Left ventricle myocardium superior (tissue), 1 donor: Measurements from ENCODE around the gene ACO1. TPM values are rescaled to one million over a fixed set of nuclear protein-coding genes. Genes with fewer than 3 reads are reported as not detected.
"Not testable (repeated sequence)": the region's sequence is repeated elsewhere in the genome, so short reads cannot be mapped to it uniquely, and the experiment has no call there.

Source experiments
- ATAC-seq: fragments of 200-7000 bp; cut with Tn5 transposase; one replicate; pipeline ENCODE4 v1.9.1; 2020; ENCODE audit warnings: mild to moderate bottlenecking, moderate library complexity
- DNase-seq: peaks from one replicate; pipeline ENCODE4 v3.0.0-alpha.2; 2020
- intact Hi-C: fragments of 100-400 bp; cut with micrococcal nuclease; formaldehyde crosslinking; loops from one replicate; pipeline ENCODE4 v1.11.0; 2022
- long read RNA-seq: library from polyadenylated mRNA; unstranded; transcript quantifications from one replicate; pipeline ENCODE4 v2.0.0, GENCODE V29; 2021
- total RNA-seq: library from RNA; stranded (reverse); fragmentation: NEBNext Ultra II Directional; extraction: Animal tissue kit (Norgen Biotek cat#: 25700); gene quantifications from one replicate; pipeline ENCODE4 v1.2.1, GENCODE V29; 2021
- donor health status: DM: no; HTN: yes; CAD: no; lungs with severe emphysema.

Gene ACO1
- total RNA-seq, result 62.1 TPM
- long read RNA-seq, full-length matches to known transcripts, result 165 of 192 reads
- long read RNA-seq, partial matches to known transcripts, result 21 of 192 reads
- long read RNA-seq, other reads (novel, unspliced or antisense), result 6 of 192 reads

DNA sequence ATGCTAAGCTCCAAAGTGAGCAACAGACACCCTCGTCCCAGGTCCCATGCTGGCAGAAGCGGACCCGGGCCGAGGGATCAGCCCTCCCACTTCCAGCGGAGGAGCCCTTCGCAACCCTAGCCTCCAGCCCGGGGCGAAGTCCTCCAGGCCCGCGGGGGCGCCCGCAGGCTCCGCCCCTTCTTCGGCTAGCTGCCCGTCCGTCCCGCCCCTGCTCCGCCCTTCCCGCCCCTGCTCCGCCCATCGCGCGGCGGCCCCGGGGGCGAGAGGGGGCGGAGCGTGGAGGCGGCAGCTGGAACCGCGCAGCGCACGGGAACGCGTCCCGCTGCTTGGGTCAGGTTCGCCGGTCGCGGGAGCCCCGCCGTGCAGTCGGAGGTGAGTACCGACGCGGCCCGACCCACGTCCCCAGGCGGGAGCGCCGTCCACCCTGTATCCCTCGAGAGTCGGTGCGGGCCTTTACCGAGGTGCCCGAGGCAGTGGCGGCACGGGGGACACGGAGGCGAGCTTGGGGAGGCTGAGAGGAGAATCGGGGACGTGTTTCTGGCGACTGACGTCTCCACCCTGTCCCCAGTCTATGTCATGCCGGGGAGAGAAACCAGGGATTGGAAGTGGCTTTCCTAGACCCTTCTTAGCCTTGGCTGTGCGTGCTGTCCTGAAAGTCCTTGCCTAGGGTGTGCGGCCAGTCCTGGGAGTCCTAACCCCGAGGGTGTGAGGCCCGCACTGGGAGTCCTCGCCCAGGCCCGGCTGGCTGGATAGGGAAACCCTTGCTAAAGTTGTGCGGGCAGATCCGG, at the start of gene ACO1:
Gene ACO1, plus strand, starts transcription at position 280 of the 788 bp plus-strand sequence. CDS start 20,864 bp downstream, outside the sequence.
- peak; percentile 99 for ATAC-seq
- intact Hi-C loops, result loop anchor here (5.0 kb wide), 1 partner anchor 53 kb away; no protein-coding TSS in a partner anchor
- DNase-seq, result peak; percentile 96

DNA sequence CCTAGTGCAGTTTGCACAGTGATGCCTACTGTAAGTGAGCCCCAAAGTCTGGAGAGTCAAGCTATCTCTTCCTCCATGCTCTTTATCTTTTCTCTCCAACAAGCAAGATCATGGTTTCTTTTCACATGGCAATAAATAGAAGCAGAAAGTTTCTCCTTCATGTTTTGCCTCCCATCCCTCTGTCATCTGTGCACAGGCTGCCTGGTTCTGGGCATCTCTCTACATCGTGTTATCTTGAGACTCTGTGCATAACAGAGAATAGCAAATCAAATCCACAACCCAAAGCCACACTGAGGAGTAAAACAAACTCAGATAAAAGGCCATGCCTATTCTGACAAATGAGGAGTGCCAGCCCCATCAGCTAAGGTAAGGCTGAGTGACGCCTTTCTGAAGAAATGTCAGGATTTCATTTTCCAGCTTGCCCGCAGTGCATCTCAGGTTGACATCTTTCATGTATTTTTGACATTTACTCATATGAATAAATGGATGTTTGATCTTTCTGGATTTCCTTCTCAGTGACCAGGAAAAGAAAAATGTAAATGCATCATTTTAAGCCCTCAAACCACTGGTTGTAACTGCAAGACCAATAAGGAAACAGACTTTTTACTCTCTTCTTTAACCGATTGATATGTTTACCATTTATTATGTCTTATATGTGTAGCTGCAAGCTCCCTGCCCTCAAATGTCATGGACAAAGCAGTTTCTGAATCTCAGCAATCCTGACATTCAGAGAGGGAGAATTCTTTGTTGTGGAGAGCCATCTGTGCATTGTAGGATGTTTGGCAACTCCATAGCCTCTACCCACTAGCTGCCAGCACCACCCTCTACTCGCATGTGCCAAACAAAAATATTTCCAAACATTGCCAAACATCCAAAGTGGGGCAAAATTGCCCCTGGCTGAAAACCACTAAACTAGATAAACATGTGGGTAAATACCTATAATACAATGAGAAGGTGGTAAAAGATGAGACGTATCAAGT, 49.2 kb upstream of the ACO1 start:
- DNase-seq (no peak), ATAC-seq (no peak)
- intact Hi-C loops, result no loop called here

DNA sequence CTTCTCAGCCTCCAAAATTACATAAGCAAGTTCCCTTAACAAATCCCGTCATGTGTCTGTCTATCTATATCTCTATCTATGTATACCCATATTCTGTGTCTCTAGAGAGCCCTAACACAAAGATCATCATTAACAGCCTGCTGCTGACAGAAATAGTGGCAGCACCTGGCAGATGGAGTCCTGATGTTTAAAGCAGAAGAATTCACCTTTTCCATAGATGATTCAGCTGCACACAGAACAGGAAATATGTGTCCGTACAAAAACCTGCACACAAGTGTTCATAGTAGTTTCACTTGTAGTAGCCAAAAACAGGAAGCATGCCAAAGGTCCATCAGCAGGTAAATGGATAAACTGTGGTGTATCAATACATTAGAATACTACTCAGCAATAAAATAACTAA, 45.0 kb upstream of the ACO1 start:
- DNase-seq (no peak), ATAC-seq (no peak)
- intact Hi-C loops, result no loop called here

DNA sequence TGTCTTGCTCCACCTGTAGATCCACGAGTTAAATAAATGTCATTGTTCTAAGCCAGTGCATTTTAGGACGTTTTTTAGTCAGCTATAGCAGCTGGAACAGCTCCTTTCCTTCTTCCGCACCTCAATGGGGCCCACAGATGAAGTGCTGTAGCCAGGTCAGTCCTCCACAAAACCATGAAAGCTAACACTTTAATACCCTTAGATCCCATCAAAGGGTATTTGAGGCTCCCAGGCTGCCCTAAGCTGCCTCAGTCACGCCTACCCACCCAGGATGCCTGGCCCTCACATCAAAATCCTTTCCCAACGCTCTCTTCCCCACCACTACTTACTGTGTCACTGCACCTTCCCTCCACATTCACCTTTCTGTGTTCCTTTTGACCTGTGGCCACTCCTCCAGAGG, 44.1 kb upstream of the ACO1 start:
- DNase-seq (no peak), ATAC-seq (no peak)
- intact Hi-C loops, result no loop called here

DNA sequence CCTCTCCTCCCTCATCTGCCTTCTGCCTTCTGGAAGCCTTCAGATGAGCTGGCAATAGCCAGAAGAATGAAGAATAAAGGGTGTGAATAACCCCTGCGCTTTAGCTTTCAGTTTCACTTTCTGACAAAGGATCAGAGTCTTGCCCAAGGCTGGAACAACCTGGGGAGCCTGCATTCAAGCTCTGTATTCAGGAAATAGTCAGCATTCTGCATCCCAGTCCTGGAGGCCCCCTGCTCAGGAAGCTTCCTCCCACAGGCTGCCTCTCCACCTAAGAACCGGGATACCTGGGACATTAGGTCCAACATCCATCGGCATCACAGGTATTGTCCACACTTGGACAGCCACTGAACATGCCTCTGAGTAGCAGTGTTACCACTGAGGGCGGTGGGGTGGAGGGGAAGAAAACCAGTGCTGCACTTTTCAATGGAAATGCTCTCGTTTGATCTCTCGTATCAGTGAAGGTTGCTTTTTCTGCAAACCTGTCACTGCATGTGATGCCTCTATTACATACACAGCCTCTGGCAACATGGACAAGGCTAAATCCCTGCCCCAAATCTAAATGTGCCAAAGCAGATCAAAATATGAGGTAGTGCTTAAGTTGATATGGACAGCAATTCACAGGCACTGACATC, 39.8 kb upstream of the ACO1 start:
- ATAC-seq (no peak), DNase-seq (no peak)
- intact Hi-C loops, result no loop called here

DNA sequence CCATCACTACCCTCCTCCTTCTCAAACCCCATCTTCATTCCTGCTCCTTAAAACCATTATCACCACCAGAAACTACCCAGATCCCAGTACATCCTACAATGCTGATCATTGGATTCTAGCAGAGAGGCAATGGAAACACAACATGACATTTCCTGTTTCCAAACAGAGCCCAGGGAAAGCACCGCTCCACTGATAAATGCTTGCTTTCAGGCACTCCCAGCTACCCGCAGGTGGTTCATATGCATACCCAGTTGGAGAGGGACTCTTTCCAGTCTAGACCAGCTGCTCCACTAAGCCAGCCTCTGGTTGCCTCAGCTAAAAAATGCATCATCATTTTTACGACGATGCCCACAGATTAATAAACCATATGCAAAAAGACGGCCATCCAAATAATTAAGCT, 39.2 kb upstream of the ACO1 start:
- intact Hi-C loops, result no loop called here
- ATAC-seq (no peak), DNase-seq (no peak)

DNA sequence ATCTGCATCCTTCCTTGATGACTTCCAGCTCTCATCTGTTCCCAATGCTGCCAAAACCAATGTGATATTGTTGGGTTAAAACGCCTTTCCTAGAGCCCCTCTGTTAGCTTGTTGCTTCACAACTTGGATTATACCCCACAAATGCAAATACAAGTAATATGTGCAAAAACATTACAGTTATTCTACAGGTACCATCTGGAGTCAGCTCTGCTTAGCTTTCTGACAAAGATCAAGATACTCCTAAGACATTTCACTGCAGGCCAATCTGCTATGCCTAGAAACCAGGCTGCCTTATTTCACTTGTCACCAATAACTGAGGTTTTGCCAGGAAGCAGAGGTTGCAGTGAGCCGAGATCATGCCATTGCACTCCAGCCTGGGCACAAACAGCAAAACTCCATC, 36.9 kb upstream of the ACO1 start:
- intact Hi-C loops, result no loop called here
- ATAC-seq (no peak), DNase-seq (no peak)

DNA sequence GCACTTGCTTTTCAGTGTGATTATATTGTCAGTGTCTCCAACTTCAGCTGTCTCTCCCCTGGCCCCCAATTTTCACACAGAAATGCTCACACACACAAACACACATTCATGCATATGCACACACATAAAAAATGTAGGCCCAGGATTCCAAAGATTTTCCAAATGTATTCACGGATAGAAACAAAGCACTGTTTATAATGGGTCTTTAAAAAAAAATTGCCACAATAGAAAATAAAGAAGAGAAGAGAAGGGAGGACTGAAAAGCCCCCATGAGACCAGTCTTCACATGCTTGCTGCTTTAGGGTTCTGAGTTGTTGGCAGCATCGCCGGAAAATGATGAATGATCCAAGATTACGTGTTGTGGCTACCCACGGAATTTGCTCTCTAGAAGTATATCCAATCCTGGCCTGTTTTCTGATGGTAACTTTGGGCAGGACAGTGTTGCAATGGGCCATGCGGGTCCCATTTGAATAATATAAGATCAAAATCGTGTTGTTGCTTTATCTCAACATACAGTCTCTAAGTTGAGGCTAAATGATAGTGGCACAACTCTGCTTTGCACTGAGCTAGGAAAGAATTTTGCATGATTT, 36.2 kb upstream of the ACO1 start:
- ATAC-seq, result no peak
- intact Hi-C loops, result no loop called here

DNA sequence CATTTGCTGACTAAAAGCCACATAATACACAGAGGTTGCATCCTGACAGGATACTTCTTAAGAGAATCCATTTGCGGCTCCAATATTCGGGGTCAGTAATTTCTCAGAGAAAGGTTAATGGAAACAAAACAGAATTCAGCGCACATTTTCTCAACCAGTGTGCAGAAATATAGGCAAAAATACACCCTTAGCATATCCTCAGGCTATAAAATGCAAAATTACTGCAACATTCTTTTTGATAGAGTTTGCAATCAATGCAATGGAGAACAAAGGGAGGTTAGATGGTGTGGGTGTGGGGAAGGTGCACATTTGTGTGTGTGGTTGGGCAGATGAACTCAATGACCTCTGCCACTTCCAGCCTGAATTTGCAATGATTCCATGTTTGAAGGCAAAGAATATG, 35.4 kb upstream of the ACO1 start:
- no peak for ATAC-seq
- DNase-seq, result no peak
- intact Hi-C loops, result no loop called here

More for the DNA sequence above, 36.2 kb upstream of the ACO1 start:
- no peak for DNase-seq

DNA sequence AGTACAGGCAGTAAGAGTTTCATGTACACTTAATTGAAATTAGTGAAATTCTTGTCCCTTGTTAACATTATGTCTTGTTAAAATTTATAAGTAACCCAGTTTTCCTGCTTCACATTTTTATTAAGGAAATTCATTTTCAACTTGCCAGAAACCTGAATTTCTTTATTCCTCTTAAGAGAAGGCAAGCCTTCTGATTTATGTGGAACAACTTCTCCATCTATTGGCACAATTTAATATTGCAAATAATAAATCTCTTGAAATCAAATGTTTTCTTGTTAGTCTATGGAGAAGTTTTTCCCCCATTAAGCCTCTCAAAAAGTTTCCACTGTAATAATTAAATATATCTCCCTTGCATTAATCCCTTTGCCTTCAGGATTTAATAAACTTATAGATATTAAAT, 33.8 kb upstream of the ACO1 start:
- ATAC-seq (no peak), DNase-seq (no peak)
- intact Hi-C loops, result no loop called here

DNA sequence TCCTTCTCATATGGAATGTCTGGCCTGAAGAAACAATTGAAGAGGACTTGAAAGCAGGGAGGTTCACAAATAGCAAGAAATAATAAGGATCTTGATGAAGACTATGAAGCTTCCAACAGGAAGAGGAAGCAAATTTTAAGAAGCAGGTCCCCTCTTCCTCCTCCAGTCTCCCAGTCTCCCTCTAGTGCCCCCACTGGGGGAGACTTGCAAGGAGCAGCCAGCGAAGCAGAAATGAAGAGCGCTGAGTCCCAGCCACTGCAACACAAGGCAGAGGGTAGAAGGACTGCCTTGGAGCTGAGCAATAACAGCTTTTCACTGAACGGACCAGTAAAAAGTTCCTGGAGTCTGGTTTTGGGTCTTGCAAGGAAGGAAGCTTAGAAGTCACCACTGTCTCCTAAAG, 32.6 kb upstream of the ACO1 start:
- no peak for ATAC-seq
- intact Hi-C loops, result no loop called here

DNA sequence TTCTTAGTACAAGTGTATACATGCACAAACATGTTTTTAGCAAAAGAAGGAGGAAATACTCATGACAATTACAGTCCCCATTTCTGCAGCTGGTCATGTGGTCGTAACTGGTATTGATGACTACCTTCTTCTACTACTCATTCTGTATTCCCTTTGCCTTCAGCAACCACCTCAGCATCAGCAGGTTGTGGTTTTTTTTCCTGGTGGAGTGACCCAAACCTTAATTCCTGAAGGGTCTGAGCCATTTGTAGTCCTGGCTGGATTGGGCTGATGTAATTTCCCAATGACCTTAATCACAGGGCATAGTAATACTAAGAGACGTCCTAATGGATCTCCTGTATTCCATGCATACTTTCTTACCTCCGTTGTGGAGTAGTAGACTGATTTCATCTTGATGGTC, 31.0 kb upstream of the ACO1 start:
- ATAC-seq, DNase-seq, intact Hi-C loops: not testable (repeated sequence)

More for the DNA sequence above, 32.6 kb upstream of the ACO1 start:
- DNase-seq, result no peak

DNA sequence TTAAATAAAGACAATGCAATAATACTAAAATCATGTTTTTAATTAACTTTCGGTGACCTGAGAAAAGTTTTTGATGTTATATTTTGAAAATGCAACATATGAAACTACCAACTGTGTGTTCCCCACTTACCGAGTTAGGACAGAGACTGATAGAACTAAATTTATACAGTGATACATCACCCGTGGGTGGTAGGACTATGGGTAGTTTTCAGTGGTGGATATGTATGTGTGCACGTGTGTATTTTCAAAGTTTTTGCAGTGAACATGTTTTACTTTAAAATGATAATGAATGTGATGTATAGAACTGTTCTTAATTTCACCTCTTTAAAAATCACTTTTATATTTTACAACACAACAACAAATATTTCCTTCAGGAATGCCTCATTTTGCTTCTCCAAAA, 25.0 kb upstream of the ACO1 start:
- intact Hi-C loops, result no loop called here
- no peak for DNase-seq
- ATAC-seq, result no peak

DNA sequence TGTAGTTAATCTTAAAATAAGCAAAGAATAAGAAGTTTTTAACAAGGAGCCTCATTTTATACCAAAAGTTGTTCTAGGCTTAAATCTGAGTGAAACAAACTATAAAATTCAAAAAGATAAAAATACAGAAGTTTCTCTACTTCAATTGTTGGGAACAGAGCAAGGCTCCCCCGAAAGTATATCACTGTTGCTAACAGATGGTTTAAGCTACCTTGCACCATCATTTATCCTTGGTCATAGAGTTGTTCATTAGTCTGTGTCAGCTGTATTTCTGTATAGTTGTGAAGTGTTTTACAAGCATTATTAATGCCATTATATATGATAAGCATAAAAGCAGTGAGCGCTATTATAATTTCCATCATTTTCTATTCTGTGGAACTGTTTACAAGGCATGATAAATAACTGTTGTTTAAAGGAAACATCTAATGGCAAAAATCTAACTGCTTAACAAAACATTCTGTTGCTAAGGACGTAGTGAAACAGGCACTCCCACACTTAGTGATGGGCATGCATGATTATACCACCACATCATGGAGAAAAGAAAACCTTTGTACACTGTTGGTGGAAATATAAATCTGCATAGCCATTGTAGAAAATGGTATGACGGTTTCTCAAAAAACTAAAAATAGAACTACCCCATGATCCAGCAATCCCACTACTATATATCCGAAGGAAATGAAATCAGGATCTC, 23.3 kb upstream of the ACO1 start:
- intact Hi-C loops, result no loop called here
- ATAC-seq (no peak), DNase-seq (no peak)

DNA sequence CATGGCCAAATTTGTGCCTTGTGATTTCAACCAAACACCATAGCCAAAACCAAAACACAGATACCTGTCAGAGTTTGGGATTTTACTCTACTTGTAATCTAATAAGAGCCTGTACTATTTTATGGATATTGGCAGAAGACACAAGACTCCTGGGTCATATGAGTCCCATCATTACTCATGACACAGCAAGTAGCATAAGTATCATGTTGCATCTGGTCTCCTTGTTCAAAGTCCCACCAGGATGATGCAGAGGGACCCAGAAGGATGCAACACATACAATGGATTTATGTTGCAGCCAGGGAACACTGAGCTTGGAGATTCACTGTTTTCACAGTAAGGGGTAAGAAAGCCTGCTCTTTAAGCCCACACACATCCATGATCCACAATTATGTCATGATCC, 13.2 kb upstream of the ACO1 start:
- DNase-seq, result no peak
- no peak for ATAC-seq
- intact Hi-C loops, result no loop called here

DNA sequence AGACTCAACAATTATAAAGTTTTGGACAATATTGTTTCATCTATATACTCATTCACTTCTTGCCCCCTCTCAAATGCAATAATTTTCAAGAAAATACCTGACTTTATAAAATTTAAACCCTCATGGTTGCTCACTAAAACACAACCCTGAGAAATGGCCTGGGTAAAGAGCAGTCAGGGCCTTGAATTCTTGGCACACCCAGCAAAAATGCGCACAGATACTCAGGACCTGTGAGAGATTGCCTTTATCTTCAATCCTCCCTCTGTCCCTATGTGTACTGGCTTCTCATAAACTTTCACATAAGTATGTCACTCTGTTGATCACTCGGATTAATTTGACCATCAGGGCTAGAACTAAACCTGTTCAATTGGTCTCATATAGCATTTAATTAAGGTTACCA, 12.8 kb upstream of the ACO1 start:
- intact Hi-C loops, result no loop called here
- DNase-seq (no peak), ATAC-seq (no peak)

DNA sequence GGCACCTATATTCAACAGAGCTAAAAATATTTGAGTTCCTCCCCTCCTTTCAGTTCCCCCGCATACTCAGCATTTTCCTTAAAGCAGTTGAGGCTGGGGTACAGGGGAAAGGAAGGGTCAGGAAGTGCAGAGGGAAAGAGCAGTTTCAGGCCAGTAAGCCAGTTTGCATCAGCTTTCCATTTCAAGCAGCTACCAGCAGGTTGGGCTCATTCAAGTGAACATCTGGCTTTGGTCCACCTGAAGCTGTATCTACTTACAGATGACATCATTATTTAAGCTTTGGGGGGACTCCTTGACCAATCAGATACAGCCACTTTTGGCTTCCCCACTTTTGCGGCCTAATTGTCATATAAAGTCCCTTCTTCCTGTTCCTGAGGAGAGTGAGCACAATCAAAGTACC, 8.2 kb upstream of the ACO1 start:
- no peak for DNase-seq
- intact Hi-C loops, result loop anchor here (5.0 kb wide), 2 partner anchors 206 to 591 kb away; no protein-coding TSS in a partner anchor
- ATAC-seq, result no peak

DNA sequence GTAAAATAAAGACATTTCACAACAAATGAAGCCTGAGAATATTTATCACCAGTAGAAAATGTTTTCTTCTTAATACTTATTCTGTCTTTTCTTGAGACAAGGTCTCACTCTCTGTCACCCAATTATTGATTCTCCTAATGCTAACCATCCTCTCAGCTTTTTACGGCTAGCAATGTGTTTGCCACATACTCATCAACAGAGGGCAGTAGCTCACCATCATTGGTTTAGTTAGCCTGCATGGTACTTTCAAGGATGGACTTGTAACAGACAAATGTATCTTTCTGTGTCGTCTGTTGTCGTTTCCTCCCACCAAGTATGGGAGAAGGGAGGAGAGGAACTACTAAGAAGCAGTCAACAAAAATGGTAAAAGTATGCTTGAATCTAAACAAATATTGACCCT, 5.9 kb upstream of the ACO1 start:
- intact Hi-C loops, result loop anchor here (5.0 kb wide), 2 partner anchors 204 to 589 kb away; no protein-coding TSS in a partner anchor
- ATAC-seq (peak; percentile 94), DNase-seq (no peak)
